Stimulated activated CD4-positive, alpha-beta T cell treated with anti-CD3 and anti-CD28 coated beads, TNF-alpha, amount 100 ng/mL, for 24 hours (primary cell): ENCODE results near the gene RIPPLY2.
"Not testable (repeated sequence)": the region's sequence is repeated elsewhere in the genome, so short reads cannot be mapped to it uniquely, and the experiment has no call there.

Experiments
- DNase-seq, 3 experiments: peaks; one replicate each; pipeline ENCODE4 v3.0.0-alpha.2; 2020; ENCODE audit warnings: low read depth in 3 of 3

RIPPLY2 gene

DNA sequence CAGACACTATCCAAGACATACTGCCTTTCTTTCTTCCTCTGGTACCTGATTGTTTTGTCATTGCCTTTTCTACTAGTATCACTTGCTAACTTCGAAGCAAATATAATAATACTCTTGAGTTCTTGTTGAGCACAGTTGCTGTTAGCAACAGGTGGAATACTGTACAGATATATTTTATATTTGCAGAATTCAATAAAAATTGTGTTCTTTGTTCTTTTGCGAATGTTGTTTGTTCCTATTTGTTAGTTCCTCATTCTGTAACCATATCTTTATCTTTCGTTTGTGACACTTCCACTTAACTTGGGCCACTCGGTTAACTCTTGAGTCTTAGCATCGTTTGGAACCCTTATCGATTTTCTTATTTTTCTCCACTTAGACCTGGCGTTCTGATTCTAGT, 7.2 kb downstream of the RIPPLY2 start:
- DNase-seq, result no peak

DNA sequence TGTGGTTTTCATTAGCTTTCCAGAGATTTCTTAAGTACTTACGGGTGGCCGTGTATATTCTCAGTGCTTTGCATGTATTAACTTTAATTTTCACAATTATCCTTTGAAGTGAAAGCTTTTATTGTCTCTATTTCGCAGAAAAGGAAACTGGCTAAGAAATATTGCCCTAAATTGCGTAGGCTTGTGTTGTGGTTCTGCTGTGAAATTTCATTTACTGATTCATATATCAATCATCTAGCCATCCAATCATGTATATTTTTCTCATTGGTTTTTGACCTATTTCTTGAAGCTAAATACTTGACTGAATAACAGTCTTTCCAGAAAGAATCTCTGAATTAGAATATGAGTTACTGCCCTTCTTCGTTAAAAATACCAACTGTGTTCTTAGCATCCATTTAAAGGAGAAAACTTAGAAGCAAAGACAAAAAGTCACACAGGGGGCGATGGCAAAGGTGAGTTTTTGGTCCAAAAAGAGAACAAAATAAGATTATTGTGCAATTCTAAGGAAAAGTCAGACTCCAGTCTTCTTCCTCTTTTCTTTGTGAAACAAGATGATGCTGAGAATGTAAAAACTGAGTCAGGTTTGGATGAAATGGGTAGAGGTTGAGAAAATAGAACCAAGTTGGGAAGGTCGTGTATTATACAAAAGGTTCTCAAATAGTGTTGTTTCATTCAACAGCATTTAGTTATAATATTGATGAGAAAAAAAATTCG, 7.8 kb downstream of the RIPPLY2 start:
- no peak for DNase-seq

DNA sequence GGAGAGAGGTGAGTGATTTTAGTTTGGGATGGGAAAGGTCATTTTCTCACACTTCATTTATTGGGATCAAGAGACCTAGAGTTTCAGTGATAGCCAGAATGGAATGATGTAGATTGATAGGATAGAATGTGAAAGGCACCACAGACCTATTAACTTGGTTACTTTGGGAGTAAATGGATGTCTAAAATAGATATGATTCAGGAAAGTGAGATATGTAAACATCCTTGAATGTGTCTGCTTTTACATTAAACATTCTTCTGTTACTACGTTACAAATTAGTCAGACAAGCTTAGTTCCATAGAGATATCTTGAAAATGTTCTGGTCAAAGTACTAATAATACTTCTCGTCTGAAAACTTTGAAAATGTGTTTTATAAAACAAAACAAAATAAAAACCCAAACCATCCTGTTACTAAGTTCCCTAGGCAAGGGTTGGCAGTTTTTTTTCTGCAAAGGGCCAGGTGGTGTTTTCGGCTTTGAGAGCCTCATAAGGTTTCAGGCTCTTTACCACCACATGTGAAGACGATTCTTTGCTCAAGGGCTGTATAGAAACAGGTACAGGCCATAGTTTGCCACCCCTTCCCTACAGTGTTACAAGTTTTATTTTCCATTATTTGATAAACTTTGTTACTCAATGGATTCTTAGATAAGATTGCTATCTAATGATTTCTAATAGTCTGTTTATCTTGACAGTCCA, 9.8 kb downstream of the RIPPLY2 start:
- DNase-seq, result no peak

DNA sequence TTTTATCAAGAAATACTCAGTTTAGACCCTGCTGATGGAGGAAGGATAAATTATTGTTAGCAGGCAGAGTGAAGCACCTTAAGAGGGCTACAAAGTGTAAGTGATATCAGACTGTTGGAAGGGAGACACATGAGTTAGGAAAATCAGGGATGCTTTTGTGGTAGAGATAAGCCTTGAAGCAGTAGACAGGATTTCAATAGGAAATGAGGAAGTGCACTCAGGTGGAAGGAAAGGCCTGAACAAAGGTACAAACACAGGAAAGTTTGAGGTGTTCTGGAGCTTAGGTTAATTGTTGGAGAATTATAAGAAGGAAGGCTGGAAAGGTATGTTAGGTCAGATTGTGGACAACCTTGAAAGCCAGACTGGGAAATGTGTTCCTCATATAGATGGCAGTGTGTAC, 13.9 kb downstream of the RIPPLY2 start:
- no peak for DNase-seq

DNA sequence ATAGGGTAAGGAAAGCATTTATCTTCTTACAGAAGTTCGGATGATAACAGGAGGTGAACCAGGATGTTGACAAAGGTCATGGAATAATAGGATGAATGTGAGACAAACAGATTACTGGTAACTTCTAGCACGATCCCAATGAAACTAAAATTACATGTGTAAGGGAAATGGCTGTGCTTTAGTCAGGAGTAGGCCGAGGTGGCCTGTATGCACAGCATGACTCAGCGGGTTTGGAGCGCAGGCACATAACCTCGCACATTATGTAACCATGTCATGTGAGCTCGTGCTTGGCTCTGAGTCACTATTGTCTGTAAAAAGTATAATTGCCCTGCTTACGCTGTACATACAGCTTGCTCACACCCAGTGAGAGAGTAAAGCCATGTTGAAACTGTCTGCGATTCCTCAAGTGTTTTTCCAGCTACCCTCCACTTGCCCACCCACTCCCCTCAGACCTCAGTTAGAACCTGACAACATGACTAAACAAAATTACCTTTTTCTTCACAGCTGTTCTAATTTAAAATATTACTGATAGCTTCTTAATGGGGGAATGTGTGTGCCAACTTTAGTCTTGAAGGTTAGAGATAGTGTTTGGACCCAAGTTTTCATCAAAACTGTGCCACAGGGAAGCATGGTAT, 14.5 kb downstream of the RIPPLY2 start:
- DNase-seq, result peak in 1 of 3 experiments; percentile 3

DNA sequence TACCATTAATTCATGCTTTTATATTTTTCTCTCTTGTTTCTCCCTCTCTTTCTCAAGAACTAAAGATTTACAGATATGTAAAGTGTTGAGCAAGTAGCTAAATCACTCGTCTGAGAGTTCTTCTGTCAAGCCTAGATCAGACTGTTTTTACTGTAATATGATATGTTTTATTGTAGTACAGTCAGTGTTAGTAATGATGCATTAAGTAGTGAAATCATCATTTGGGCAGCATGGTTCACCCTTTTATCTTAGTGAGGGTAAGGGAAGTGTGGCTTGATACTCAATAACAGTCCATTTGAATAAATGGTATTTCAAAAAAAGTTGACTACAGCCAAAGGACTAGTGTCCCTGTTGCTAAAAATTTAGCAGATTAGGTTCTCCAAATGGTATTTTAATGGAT, 15.5 kb downstream of the RIPPLY2 start:
- DNase-seq, result no peak

DNA sequence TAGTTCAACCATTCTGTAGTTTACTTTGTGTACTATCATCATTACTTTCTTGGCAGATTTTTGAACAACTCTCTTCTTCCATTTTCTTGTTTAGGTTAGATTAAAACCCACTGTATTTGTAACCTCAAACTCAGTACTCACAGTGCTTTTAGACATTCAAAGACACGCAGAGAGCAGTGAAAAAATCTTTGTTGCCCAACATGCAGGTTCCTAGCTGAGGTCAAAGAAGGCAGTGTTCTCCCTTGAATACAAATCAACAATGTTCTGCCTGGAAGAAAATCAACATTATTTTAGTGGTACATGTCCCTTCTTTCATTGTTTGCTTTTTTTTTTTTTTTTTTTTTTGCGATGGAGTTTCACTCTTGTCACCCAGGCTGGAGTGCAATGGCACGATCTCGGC, 17.5 kb downstream of the RIPPLY2 start:
- DNase-seq, result no peak

DNA sequence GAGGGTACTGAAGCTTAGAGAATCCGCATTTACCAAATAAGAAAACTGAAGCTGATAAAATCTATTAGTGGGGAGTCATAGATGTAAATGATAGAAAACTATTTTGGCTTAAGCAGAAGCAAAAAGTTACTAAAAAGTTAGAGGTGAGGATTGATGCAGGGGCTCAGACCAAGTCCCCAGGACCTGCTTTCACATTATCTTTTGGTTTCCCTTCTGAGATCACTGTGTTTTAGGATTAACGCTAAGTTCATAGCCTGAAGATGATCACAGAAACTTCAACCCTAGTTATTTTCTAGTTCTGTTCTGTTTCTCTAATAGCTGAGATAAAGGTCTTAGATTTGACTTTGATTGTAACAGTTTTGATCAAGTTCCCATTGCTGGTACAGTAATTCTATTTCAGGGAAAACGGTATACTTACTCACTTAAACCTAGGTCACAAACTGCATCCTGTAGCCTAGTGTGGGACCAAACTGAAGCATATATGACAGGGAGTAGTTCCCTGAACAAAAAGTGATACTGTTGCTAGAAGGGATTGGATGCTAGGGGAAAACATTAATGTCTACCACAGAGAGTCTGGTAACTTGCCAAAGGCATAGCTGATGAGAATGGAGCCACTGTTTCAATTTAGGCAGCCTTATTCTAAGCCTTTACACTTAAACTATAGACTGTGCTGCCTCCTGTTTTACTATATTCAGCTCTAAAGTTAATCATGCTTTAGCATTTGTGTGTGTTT, 19.4 kb downstream of the RIPPLY2 start:
- DNase-seq, result no peak

DNA sequence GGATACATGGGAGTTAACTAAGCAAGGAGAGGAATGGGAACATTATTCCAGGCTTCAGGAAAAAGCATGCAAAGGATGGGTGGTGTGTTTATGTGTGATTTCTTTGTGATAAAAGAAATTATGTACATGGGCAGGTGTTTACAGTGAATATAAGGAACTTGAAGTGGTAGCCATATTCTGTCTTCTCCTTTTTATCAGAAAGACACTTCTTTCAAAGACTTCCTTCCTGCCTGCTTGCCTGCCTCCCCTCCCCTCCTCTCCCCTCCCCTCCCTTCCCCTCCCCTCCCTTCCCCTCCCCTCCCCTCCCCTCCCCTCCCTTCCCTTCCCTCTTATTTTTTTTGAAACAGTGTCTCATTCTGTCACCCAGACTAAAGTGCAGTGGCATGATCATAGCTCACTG, 20.7 kb downstream of the RIPPLY2 start:
- DNase-seq, result no peak

DNA sequence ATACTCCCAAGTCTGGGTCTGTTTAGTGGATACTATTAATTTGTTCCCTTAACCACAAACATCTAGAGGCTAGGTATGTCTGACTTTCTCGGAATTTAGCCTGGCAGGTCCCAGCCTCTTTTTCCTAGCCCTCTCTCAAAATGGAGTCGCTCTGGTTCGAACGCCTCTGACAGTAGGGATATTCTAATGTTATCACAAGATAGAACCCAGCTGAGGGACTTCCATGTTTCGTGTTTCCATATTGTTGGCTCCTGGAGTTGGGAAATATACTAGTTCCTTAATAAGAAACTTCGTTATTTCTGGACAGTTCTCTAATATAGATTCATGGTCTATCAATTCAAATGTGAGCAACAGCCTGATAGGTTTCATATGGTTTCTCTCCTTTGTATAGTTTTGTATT, 22.7 kb downstream of the RIPPLY2 start:
- DNase-seq, result no peak

DNA sequence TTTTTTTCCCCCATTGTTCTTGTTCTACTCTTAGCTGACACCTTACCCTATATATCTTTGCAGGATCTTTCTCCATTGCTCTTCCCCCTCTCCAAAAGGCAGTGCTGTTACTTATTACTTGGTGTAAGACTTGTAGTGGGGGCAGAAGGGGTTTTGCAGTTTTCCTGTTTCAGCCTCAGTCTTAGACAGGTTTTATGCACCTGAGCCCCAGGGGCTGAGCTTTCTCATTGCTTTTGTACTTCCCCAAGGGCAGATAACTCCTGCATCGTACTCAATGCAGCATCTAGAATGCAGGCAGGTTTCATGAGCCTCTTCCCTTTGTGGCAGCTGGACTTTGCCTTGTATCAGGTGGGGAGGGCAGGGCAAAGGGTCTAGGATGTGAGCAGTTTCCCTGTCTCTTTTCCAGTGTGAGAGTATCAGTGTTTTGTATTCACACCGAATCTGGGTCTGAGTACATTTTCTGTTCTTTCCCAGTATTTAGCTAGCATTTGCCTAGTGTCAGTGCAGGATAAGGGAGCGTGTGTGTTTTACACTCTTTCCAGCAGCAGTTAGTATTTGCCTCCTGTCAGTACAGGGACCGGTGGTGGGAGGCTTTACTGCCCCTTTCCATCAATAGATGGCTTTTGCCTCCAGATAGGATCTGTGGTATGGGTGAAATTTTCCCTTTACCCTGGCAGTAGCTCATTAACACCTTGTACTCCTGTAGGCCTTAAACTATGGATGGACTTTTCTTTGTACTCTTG, 25.9 kb downstream of the RIPPLY2 start:
- no peak for DNase-seq

DNA sequence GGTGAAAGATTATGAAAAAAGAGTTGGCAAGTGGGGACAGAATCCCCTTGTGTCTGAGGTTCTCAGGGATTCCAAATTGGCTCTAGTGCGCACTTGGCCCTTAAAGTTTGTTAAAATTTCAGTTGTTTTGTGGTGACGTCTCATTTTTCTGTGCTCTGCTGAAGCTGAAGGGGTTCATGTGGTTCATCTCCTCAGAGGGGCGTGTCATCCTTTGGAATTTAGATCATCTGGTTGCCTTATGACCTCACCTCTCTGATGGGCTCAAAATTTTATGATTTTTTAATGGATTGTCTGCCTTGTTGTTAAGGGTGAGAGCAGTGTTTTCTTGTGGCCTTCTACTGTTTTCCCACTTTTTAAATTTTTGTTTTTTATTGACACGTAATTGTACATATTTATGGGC, 26.6 kb downstream of the RIPPLY2 start:
- no peak for DNase-seq

DNA sequence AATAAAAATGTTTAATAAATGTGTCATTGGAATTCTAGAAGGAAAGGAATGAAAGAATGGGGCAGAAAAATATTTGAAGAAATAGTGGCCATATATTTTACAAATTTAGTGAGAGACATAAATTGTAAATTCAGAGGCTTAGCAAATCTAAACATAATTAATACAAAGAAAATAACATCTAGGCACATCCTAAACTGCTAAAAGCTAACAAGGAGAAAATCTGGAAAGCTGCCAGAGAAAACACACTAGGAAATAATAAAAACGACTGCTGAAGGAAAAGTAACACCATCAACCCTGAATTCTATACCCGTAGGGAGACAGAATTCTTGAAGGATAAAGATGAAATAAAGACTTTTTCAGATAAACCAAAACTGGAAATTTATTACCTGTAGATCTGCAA, 30.1 kb downstream of the RIPPLY2 start:
- DNase-seq, result no peak

DNA sequence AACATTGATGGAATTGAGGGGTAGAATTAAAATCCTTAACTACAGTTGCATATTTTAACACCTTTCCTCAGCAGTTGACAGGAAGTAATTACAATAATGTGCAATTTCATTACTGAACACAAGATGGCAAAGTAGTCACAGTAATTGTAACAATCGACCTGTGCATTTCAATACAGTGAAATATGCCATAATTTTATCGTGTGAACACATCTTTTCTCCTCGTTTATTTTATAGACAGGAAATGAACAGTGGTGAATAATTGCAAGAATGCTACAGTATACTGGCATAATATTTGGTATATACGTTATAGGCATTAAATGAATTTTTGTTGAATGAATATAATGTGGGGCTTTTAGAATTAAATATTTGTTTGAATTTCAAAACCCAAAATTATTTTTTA, 31.4 kb downstream of the RIPPLY2 start:
- no peak for DNase-seq

DNA sequence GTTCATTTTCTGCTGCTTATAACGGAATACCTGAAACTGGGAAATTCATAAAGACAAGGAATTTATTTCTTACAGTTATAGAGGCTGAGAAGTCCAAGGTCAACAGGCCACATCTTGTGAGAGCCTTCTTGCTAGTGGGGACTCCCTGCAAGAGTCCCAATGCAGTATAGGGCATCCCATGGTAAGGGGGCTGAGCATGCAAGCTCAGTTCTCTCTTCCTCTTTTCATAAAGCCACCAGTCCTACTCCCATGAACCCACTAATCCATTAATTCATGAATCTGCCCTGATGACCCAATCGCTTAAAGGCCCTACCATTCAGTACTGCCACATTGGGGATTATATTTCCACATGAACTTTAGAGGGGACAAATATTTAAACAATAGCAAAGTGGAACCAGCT, 32.8 kb downstream of the RIPPLY2 start:
- DNase-seq, result no peak

DNA sequence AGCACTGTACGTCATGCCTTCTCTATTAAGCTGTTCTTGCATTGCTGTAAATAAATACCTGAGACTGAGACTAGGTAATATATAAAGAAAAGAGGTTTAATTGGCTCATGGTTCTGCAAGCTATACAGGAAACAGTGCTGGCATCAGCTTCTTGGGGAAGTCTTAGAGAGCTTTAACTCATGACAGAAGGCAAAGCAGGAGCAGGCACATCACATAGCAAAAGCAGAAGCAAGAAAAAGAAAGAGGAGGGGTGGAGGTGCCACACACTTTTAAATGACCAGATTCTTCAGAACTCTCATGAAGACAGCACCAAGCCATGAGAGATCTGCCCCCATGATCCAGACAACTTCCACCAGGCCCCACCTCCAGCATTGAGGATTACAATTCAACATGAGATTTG, 36.5 kb downstream of the RIPPLY2 start:
- DNase-seq, result no peak

DNA sequence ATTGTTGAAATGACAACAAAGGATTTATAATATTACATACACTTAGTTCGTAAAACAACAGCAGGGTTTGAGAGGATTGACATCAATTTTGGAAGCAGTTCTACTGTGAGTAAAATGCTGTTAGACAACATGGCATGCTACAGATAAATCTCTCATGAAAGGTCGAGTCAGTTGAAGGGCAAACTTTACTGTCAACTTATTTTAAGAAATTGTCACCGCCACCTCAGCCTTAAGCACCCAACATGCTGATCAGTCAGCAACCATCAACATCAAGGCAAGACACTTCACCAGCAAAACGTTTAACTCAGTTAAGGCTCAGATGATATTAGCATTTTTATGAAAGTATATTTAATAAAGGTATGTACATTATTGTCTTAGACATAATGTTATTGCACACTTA, 37.4 kb downstream of the RIPPLY2 start:
- DNase-seq, result no peak

DNA sequence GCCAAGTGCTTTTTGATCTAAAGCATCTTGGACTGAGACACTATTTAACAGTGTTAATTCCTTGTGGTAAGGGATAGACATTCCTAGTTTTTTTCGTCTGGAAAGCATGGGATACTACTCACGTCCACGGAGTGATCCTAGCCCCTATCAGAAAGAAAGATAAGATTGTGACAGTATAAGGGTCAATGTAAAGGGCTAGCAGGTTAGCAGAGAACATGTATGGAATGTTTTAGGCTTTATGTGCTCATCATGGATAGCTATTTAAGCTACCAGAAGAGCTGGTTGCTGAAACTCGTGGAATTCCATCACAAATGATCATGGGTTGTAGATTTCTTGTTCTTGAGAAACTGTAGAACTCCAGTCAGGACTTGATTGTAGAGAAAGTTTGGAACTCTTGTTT, 38.4 kb downstream of the RIPPLY2 start:
- DNase-seq, result no peak

DNA sequence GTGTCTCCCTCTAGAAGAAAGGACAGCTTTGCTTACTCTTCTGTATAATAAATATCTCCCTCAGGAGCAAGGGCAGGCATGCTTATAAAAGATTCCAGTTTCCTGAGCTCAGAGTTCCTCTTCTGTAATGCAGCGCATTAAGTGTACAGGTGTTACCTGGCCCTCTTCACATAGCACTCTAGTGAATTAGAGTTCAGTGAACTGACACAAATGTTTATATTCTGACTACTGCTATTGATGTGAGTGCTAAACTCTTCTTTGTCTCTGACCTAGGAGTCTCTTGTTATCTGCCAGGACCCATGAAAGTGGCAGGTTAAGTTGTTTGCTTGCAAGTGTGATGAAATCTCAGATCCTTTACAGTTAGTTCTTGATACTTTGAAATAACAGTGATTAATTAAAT, 39.9 kb downstream of the RIPPLY2 start:
- DNase-seq, result no peak

DNA sequence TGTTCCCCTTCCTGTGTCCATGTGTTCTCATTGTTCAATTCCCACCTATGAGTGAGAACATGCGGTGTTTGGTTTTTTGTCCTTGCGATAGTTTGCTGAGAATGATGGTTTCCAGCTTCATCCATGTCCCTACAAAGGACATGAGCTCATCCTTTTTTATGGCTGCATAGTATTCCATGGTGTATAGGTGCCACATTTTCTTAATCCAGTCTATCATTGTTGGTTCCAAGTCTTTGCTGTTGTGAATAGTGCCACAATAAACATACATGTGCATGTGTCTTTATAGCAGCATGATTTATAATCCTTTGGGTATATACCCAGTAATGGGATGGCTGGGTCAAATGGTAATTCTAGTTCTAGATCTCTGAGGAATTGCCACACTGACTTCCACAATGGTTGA, 43.9 kb downstream of the RIPPLY2 start:
- DNase-seq, result not testable (repeated sequence)

DNA sequence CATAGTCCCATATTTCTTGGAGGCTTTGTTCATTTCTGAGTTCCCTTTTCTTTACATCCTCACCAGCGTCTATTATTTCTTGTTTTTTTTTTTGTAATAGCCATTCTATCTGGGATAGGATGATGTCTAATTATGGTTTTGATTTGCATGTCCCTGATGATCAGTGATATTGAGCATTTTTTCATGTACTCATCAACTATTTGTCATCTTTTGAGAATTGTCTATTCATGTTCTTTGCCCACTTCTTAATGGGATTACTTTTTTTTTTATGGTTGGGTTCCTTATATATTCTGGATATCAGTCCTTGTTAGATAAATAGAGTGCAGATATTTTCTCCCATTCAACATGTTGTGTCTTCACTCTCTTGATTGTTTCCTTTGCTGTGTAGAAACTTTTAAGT, 48.5 kb downstream of the RIPPLY2 start:
- DNase-seq, result no peak

DNA sequence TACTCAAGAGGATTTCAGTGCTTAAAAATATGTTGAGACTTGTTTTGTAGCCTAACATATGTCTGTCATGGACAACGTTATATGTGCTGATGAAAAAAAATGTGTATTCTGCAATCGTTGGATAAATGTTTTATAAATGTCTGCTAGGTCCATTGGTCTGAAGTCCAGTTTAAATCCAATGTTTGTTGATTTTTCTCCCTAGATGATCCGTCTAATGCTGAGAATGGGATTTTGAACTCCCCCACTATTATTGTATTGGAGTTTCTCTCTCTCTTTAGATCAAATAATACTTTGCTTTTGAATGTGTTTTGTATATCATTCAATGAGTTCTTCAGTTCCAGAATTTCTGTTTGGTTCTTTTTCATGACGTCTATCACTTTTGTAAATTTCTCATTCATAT, 51.2 kb downstream of the RIPPLY2 start:
- no peak for DNase-seq
